Spleen (tissue), 7 donors: ENCODE data around the gene ERAP2.

ENCODE experiments used
- POLR2A ChIP-seq, 3 donors: fragments of 450-650 bp; IDR thresholded peaks; one replicate each; pipeline ENCODE4 v1.5.1; 2017; ENCODE audit warnings: antibody characterized with exemption in 3 of 3, mild to moderate bottlenecking in 1 of 3
- TF ChIP-seq, protein P1 (sequence below), 11 experiments: fragments of 200-600 bp in 7 of 11; fragments of 450-650 bp in 4 of 11; sonication (generic) in 4 of 11; IDR thresholded peaks in 8 of 11; conservative IDR thresholded peaks in 3 of 11; 1 replicate in 7 of 11; 2 replicates in 4 of 11; pipeline versions ENCODE4 v1.4.0 to v1.8.0; 2016 to 2021; ENCODE audit warnings: antibody characterized with exemption in 11 of 11, inconsistent platforms in 4 of 11, mild to moderate bottlenecking in 1 of 11
- donor health status: DM: no; HTN: no; CAD: no; lungs with moderate emphysema.
- donor health status: DM: no; HTN: no; CAD: no.
- donor health status: DM: no; HTN: no; CAD: no.

DNA sequence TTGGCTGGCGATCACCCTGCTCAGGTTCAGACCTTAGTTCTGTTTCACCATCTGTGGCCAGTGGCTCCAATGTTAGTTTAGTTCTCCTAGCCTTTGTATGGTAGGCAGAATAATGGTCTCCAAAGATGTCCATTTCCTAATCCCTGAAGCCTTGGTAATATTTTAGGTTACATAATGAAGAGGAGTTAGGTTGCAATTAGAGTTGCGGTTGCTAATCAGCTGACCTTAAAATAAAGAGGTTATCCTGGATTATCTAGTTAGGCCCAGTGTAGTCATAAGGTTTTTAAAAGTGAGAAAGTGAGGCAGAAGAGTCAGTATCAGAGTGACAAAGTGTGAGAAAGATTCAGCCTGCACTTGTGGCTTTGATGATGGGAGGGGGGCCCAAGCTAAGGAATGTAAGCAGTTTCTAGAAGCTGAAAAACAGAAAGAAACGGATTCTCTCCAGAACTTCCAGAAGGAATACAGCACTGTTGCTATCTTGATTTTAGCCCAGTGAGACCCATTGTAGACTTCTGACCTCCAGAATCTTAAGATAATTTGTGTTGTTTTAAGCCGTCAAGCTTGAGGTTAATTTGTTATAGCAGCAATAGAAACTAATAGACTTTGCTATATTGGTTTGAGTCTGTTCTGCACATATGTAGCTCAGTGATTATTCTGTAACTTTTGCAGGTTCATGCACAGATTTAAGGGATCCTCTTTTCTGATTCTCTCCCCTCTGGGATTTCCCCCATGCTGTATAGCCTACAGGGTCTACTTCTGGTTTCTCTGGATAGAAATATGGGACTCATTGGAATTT, 81.2 kb downstream of the ERAP2 start:
- TF ChIP-seq, protein P1, sequence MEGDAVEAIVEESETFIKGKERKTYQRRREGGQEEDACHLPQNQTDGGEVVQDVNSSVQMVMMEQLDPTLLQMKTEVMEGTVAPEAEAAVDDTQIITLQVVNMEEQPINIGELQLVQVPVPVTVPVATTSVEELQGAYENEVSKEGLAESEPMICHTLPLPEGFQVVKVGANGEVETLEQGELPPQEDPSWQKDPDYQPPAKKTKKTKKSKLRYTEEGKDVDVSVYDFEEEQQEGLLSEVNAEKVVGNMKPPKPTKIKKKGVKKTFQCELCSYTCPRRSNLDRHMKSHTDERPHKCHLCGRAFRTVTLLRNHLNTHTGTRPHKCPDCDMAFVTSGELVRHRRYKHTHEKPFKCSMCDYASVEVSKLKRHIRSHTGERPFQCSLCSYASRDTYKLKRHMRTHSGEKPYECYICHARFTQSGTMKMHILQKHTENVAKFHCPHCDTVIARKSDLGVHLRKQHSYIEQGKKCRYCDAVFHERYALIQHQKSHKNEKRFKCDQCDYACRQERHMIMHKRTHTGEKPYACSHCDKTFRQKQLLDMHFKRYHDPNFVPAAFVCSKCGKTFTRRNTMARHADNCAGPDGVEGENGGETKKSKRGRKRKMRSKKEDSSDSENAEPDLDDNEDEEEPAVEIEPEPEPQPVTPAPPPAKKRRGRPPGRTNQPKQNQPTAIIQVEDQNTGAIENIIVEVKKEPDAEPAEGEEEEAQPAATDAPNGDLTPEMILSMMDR (IDR thresholded peaks at IDR 0.05 in 8 of 11, conservative IDR thresholded peaks at IDR 0.05 in 3 of 11): no peak
- no peak for TF ChIP-seq POLR2A (IDR thresholded peaks at IDR 0.05)
